Stimulated activated CD4-positive, alpha-beta T cell treated with anti-CD3 and anti-CD28 coated beads, Interleukin-15, amount 100 ng/mL, for 24 hours (primary cell): ENCODE results near the gene BCAP29.

ENCODE experiments used
- DNase-seq: peaks from one replicate; pipeline ENCODE4 v3.0.0-alpha.2; 2020

The BCAP29 gene

DNA sequence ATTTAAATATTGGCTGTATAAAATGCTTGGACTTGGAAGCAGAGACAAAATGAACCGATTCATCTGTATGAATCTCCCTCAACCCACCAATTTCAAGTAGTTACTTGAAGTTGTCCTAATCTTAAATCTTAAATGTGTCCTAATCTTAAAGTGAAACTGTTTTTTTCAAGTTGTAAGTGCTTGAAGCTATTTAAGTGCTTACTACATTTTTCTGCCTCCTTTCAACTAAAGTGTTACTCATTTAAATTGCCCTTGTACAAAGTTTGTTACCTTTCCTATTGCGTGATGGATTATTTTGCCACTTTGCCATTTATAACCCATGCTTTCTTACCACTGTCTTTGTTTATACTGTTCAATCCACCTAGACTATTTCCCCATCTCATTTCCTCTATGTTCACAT, 2.8 kb downstream of the BCAP29 start:
- no peak for DNase-seq

DNA sequence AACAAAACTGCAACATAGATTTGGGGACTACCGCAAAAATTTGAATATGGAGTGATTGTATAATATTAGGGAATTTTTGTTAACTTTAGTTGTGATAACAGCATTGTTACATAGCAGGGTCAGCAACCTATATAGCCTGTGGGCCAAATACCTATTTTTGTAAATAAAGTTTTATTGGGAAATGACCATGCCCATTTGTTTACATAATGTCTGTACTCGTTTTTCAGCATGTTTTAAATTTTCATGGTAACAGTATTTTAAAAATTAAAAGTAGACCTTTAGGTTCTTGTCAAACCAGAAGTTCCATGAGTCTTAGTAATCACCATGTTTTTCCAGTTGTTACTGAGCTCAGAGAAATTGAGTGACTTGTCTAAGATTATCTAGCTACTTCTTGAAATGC, 4.7 kb downstream of the BCAP29 start:
- no peak for DNase-seq

DNA sequence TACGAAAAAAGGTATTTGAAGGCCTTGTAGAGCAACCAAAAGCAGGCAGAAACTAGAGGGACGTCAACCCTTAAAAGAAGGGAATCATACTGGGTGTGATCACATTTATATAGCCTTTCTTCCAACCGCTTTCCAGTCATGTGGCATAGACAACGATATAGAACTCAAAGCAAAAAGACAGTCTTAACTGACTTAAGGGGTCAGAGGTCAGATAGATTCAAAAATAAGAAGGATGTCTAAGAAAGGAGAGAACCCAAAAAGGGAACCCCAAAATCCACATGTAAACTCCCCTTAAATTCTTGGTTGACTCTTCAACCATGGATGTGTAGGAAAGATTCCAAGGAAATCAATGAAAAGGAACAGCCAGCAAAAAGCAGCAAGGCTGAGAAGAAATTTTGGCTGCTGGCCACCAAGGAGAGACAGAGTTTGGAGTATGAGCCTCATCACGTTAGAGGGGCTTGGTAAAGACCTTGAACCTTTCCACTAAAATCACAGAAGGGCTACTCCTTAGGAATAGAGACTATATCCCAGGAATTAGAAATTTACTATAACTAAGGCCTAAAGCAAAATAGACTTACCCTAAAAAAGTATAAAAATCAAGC, 8.6 kb downstream of the BCAP29 start:
- no peak for DNase-seq

DNA sequence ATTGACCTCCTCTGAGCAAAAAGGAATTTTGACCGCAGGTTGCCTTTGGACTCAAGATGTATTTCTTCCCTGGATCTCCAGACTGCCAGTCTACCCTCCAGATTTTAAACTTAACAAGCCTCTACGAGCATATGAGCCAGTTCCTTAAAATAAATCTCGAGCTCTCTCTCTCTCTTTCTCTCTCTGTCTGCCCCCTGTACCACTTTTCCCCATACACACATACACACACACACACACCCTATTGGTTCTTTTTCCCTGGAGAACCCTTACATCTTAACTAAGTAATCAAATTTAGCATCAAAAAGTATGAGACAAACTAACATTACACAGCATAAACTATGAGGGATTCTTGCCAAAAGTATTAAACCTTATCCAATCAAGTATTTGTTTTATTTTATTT, 11.4 kb downstream of the BCAP29 start:
- DNase-seq: no peak

DNA sequence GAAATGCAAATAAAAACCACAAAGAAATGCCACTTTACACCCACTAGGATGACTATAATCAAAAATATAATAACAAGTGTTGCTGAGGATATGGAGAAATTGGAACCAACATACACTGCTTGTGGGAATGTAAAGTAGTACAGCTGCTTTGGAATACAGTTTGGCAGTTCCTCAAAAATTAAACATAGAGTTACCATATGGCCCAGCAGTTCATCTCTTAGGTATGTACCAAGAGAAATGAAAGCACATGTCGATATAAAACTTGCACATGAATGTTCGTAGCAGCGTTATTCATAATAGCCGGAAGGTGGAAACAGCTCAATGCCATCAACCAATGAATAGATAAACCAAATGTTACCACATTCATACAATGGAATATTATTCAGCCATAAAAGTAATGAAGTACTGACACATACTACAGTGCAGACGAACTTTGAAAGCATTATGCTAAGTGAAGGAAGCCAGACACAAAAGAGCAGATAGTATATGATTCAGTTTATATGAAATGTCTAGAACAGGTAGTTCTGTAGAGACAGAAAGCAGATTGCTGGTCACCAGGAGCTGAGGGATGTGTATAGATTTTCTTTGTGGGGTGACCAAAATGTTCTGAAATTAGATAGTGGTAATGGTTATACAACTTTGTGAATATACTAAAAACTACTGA, 12.4 kb downstream of the BCAP29 start:
- DNase-seq: no peak

DNA sequence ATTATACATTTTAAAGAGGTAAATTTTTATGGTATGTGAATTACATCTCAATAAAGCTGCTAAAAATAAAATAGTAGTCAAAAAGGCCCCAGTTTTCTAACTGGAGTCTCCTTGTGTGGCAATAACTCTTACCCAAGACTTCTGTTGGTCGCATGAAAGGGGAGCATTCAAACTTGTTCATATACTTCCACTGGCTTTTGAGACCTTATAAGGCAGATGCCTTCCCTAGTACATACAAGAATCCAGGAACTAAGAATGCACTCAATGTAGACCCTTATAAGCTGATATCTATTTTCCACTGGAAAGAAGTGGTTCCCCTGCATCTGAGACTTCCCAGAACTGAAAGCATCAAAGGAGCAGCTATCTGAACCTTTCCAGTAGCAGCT, 13.0 kb downstream of the BCAP29 start:
- DNase-seq: no peak

DNA sequence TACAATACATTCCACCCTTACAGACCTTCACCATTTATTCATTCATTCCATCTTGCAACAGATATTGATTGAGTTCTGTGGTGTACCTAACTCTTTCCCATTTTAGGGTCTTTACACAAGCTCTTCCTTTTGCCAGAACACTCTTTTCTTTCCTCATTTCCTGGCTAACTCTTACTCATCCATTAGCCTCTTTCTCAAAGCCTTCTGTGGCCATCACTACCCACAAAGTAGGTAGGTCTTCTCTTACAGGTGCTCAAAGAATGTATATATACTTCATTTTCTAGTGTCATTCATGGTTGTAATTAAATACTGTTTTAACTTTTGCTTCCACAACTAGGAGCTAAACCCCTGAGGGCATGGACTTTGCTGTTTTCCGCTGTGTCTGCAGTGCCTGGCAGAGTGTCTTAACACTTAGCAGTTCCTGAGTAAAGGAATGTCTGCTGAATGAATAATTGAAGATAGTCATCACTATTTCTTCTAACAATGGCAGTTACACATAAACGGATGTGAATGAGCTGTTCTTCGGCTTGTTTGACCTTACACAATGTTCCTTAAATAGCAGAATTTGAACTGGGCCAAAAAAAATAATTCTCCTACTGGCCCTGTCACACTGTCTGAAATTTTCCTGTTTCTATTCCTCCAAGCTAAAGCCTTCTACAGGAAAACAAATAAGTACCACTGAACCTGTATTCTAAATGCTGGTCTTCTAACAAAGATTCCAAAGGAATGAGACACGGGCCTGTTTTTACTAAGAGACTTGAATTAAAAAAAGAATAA, 15.1 kb downstream of the BCAP29 start:
- DNase-seq: no peak

DNA sequence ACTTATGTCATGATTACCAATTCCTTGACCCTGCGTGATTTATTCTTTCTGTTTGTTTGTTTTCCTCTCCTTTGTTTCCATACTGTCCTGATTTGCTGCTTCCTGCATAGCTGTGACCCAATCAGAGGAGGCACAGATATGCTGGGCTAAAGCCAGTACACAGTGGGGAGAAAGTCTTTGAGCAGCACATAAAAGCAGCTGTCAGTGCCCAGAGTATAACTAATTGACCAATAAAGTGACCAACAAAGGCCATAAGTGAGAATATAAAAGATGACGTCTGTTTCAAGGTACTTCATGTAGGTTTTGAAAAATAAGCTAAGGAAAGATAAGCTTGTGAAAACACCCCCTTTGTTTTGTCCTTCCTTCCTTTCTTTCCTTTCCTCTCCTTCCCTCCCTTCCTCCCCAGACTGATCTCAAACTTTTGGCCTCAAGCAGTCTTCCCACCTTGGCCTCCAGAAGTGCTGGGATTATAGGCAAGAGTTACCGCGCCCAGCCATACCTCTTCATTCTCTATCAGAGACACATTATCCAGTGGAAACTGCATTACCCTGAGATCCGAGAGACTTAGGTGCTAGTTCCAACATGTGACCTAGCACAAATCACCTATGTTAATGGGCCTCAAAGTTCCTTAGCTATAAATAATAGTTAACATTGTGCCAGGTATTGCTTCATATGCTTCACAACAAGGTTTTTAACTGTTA, 17.0 kb downstream of the BCAP29 start:
- no peak for DNase-seq

DNA sequence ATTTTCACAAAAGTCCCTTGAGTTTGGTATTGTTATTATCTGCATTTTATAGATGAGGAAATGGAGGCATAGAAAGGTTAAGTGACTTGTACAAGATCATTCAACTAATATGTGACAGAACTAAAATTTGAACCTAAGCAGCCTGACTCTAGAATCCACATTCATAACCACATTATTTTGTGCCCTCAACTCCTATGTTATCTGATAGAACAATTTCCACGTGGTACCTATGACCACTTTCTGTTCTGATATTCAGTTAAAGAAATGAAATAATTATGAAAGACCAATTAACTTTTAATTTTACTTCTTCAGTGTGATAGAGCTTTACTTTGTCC, 17.5 kb downstream of the BCAP29 start:
- no peak for DNase-seq

DNA sequence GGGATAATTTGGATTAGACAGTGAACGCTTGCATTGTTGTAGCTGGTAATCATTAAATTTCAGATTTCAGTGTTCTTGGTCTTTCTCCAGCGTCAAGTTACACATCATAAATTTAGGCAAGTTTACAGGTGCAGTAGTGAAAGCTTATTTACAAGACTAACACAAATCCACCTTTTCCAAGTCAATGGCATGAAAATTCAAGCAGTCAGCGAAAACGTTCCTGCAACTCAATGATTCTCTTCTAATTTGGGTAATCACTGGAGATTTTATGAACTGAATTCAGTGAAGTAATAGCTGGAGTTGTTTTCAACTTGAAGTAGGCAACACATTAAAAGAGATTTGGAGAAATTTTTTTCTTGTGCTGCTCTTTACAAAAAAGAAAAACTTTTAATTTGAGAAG, 17.9 kb downstream of the BCAP29 start:
- no peak for DNase-seq

DNA sequence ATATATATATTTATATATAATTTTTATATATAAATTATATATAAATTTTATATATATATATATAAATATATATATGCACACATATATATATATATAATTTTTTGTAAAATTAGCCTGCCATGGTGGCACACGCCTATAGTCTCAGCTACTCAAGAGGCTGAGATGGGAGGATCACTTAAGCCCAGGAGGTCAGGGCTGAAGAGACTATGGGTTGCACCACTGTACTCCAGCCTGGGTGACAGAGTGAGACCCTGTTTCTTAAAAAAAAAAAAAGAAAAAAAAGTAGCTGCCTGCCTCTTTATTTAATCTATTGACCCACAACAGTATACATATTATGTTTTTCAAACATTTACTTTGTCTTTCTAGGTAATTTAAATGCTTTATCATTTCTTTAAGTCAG, 19.2 kb downstream of the BCAP29 start:
- DNase-seq: no peak

DNA sequence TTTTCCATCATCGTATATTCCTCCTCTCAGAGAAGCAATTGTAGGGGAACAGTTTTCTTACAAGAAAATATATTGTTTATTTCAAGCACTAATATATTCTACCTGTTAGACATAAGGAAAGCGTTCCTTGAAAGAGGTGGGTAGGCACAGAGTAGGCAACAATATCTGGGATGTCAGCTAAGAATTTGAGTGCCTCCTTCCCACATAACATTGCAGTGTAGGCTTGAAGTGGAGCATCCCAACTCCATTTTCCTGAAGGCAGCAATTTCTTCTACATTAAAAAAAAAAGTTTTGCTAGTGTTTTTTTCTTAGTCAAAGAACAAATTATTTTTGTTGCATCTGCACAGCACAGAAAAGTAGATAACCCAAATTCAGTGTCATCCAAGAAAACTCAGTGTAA, 20.8 kb downstream of the BCAP29 start:
- no peak for DNase-seq

DNA sequence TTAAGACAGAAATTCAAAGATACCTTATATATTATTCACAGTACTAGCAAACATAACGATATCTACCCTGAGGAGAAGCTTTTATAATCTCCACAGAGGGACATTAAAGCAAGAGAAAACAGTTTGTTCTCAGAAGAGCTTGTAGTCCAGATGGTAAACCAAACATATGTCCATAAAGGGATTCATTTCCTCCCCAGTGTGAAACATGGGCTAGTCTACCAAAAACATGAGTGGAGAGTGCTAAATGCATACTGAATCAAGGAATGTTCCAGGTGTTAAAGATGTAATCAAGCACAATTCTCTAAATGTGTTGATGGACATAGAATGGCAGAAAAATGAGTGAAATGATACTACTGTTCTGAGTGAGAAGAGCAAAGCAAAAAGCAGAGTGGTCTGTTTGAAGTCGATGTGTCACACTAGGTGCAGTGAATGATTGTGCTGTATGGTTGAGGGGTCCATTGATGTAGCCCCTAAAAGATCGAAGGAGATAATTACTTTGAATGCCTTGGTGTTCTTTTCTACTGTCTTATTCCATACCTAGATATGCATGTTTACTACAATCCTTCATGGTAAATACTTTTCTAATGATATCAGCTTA, 25.3 kb downstream of the BCAP29 start:
- no peak for DNase-seq

DNA sequence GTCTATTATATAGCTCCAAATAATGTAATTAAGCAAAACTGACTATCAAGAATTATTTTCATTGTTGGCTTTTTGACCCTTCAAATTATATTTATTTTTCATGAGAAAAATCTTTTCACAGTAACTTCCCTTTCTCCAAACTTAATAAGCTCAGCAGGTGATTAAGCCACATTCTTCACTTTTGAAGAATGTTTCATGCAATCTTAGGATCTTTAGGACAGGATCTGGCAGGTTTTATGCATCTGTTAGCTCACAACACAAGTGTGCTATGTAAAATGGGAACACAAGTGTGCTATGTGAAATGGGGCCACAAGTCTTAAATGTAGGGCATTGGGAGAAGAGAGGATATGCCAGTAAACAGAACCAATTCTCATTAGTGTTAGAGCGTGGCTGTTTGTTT, 26.3 kb downstream of the BCAP29 start:
- no peak for DNase-seq

DNA sequence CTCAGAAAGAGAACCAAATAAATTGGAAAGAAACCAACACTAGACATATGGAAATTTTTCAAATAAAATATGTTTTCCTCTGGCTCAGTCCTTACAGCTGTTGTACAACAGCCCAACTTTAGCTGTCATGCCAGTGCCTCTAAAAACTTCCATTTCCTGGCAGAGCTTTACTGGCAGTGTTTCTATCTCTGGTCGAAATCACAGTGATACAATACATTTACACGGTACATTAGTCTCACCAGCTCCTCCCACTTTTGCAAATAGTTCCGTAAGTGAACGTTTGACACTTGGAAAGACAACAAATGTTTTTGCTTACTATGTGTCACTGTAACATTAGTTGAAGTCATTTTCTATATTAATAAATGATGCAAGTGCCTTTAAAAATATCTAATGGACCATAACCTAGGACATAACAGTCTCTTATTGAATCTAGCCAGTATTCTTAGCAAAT, 29.8 kb downstream of the BCAP29 start:
- no peak for DNase-seq

DNA sequence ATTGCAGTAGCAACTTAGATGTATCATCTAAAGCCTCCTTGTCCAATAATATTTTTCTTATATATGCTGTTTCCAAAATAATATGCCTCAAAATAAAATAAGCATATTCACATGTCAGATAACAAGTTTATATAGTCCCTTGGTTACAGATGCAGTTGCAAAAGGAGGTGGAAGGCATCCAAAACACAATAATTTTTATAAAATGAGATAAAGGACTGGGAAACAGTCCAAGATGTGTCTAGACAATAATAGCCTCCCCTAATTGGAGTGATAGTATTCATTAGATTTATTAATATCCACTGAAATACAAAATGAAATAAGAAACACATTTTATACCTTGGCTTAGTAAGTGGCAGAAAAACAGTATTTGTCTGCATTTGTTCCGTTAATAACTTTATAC, 30.3 kb downstream of the BCAP29 start:
- DNase-seq: no peak

DNA sequence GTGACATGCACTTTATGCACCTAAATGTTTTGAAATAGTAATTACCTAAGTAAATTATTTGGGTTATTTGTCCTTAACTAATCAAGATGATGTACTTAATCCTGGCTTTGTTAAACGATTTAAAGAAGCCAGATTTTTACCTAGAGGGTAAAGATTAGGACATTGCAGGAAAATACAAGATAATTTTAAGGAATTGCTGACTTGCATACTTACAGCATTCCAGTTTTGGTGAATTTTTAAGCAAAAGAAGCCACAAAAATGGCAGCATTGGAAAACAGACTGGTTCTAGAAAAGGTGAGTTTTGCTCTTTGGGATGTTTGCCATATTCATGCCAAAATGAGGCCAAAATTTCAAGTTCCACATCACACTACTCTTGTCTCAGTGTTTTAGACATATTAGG, 33.4 kb downstream of the BCAP29 start:
- no peak for DNase-seq

DNA sequence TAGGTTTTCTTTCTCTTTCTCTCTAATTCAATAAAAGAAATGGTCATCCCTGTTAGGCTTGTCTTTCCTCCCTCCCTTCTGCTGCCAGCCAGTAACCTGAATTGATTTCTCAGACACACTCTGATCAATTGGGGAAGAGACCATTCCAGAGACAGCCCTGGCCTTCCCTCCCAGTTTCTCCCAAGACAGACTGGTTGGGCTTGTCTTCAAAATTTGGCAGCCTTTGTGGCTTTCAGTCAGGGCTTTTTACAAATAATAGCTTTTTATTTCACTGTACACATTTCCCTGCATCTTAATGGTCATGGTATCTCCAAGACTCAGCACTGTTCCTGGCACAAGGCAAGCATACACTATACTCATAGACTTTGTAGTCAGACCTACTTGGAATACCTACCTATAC, 33.9 kb downstream of the BCAP29 start:
- no peak for DNase-seq

DNA sequence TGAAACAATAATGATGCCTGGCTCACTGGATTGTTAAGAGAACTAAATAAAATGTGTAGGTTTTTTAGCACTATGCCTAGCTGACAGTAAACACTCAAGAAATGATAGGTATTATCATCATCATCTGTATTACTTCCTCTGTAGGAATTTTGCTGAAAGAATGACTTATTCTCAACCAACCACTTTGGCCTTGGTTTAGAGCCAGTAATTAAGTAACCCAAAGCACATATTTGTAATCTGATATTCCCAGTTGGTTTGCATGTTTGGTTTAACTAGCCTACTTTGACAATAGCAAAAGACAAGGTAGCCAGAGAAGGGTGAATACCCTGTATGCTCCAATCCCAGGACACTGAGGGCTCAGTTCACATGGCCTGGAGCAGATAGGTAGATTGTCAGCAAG, 34.4 kb downstream of the BCAP29 start:
- no peak for DNase-seq

DNA sequence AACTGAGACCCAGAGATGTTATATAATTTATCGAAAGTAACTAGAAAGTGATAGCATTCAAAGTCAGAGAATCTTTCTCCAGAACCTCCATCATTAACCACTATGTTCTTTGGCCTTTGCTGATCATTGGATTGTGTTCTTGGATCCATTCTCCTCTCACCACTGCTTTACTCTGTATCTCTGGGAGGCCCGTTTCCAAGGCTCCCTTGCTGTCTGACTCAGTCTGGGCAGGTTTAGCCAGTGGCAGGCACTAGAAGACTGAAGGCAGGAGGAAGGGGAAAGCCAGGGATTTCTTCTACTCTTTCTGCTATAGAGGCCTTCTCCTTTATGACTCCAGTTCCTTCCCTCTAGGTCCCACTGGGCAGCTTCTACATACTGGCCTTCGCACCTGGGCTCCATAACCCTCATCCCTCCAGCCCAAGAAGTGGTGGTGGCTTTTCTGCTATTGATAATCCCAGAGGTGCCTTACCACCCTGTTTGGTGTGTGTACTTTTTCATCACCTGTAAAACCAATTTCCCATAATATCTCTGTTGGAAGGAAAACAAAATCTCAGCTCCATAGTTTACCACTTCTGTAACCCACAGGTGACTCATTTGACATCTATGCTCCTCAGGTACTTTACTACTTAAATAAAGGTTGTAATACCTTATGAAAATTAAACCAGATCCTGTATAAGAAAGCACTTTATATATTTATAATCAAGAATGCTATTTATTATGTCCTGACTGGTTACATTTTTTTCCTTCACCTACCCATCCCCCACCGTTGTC, 36.0 kb downstream of the BCAP29 start:
- no peak for DNase-seq

DNA sequence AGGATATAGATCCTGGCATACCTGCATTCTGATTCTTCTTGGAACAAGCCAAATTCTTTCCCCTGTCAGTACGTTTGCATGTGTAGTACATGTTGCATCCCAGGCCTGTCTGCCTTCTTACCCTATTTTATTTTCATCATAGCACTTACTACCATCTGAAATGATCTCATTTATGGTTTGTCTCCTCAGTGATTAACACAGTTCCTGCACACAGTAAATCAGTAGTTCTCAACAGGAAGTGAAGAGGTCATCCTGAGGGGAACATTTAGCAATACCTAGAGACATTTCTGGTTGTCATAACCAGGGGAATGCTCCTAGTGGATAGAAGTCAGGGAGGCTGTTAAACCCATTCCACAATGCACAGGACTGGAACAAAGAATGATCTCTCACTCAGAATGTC, 42.4 kb downstream of the BCAP29 start:
- no peak for DNase-seq

DNA sequence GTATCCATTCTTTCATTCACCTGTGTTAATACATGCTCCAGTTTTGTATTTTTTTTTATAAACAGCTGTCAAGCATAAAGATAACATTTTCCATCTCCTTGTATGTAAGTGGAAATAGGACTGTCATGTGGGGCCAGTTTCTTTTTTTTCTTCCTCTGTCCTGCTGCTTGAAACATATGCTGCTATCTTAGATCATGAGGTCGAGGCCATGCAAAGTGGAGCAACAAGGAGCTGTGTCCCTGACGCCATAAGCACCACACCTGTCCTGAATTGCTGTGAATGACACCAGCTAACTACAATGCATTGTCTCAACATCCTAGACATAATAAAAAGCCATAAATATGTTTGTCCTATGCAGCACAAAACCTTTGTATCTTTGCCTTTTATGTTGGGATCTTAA, 42.8 kb downstream of the BCAP29 start:
- no peak for DNase-seq

DNA sequence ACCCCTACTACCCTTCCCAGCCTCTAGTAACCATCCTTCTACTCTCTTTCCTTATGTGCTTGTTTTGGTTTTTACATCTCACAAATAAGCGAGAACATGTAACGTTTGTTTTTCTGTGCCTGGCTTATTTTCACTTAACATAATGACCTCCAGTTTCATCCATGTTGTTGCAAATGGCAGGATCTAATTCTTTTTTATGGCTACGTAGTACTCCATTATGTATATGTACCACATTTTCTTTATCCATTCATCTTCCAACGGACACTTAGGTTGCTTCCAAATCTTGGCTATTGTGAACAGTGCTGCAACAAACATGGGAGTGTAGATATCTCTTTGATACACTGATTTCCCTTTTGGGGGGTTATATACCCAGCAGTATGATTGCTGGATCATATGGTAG, 47.0 kb downstream of the BCAP29 start:
- DNase-seq: no peak
